ENCODE data around the gene ZNF862. TPM values are rescaled to one million over a fixed set of nuclear protein-coding genes. Genes with fewer than 3 reads are reported as not detected.
A peak's percentile ranks its signal among the peaks of the same experiment; 100 is the strongest.

The ZNF862 gene
- total and polyA plus RNA-seq, 7 experiments from 2014 or later, result 9.1 to 112 (median 39.0) TPM

DNA sequence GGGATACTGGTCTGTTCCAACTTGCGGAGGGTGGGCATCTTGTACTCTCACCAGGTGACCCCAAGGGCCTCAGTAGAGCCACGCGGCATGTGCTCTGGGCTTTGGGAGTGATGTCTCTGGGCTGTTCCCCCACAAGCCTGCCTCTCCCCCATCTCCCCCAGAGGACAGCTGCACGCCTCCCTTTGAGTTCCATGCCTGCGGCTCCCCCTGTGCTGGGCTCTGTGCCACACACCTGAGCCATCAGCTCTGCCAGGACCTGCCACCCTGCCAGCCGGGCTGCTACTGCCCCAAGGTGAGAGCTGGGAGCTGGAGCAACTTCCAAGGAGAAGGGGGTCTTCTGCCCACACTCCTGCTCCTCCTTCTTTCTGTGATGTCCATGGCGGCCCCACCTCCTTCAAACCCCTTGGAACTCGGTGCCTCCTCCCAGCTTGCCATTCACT is 15.0 kb upstream of the ZNF862 start:
- H3K4me3 Mint-ChIP-seq, result no peak overlapping the region
- no peaks in the 10 kb centered on the region for H3K27me3 Mint-ChIP-seq
- no peaks in the 10 kb centered on the region for H3K36me3 Mint-ChIP-seq
- no peak overlapping the region for H3K4me3 ChIP-seq (ENCODE audit: low read length)
- CTCF ChIA-PET, result no interaction called here
- no peaks in the 10 kb centered on the region for H3K4me1 ChIP-seq (ENCODE audit: control insufficient read depth in 2 of 2, insufficient read depth in 2 of 2, low read length in 2 of 2)
- H3K36me3 ChIP-seq (ENCODE audit: control insufficient read depth in 2 of 3, insufficient read depth in 3 of 3, low read length in 3 of 3), result no peaks in the 10 kb centered on the region
- H3K9me3 ChIP-seq (ENCODE audit: control insufficient read depth in 2 of 3, low read length in 3 of 3), result no peaks in the 10 kb centered on the region
- H3K27me3 ChIP-seq (ENCODE audit: control insufficient read depth in 2 of 2, insufficient read depth in 2 of 2, low read length in 2 of 2), result no peaks in the 10 kb centered on the region
- no peak for DNase-seq
- no peaks in the 10 kb centered on the region for H3K9me3 Mint-ChIP-seq
- POLR2A ChIA-PET, result no interaction called here
- no peak for ATAC-seq
- intact Hi-C loops (cut with micrococcal nuclease), result no loop called here
- H3K27ac ChIP-seq (ENCODE audit: low read depth, low read length), result no peak overlapping the region
- H3K27ac Mint-ChIP-seq, result no peak overlapping the region
- no peaks in the 10 kb centered on the region for H3K4me1 Mint-ChIP-seq

DNA sequence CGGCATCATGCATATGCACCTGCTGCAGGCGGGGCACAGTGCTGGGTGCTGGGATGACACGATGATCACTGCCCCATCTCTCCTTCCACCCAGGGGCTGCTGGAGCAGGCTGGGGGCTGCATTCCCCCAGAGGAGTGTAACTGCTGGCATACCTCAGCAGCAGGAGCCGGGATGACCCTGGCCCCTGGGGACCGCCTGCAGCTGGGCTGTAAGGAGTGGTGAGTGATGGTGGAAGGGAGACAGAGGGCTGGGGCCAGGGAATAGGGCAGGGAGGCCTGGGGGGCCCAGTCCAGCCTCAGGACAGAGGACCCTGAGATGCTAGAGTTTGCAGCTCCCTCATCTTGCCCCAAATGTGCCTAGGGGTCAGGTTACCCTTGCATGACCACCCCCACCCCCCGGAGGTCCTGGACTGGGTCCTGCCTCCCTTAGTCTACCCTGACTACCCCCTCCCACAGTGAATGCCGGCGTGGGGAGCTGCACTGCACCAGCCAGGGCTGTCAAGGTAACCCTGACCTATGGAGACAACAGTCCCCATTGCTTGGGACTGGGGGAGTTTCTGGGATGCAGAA is 14.5 kb upstream of the ZNF862 start:
- DNase-seq (no peak), ATAC-seq (no peak)
- no peaks in the 10 kb centered on the region for H3K36me3 Mint-ChIP-seq
- intact Hi-C loops (cut with micrococcal nuclease), result no loop called here
- no peaks in the 10 kb centered on the region for H3K9me3 Mint-ChIP-seq
- Histone ChIP-seq H3K4me3 (ENCODE audit: low read length) (no peak overlapping the region), H3K4me1 (ENCODE audit: control insufficient read depth in 2 of 2, insufficient read depth in 2 of 2, low read length in 2 of 2) (no peaks in the 10 kb centered on the region), H3K9me3 (ENCODE audit: control insufficient read depth in 2 of 3, low read length in 3 of 3) (no peaks in the 10 kb centered on the region), H3K36me3 (ENCODE audit: control insufficient read depth in 2 of 3, insufficient read depth in 3 of 3, low read length in 3 of 3) (no peaks in the 10 kb centered on the region), H3K27me3 (ENCODE audit: control insufficient read depth in 2 of 2, insufficient read depth in 2 of 2, low read length in 2 of 2) (no peaks in the 10 kb centered on the region), H3K27ac (ENCODE audit: low read depth, low read length) (no peak overlapping the region)
- no peaks in the 10 kb centered on the region for H3K27me3 Mint-ChIP-seq
- H3K4me1 Mint-ChIP-seq, result no peaks in the 10 kb centered on the region
- ChIA-PET CTCF (no interaction called here), POLR2A (interaction anchor here (0.6 kb wide), 1 partner anchor 1582 kb away, joined by 3 read pairs; no protein-coding TSS in a partner anchor)
- no peak overlapping the region for H3K4me3 Mint-ChIP-seq
- no peak overlapping the region for H3K27ac Mint-ChIP-seq

DNA sequence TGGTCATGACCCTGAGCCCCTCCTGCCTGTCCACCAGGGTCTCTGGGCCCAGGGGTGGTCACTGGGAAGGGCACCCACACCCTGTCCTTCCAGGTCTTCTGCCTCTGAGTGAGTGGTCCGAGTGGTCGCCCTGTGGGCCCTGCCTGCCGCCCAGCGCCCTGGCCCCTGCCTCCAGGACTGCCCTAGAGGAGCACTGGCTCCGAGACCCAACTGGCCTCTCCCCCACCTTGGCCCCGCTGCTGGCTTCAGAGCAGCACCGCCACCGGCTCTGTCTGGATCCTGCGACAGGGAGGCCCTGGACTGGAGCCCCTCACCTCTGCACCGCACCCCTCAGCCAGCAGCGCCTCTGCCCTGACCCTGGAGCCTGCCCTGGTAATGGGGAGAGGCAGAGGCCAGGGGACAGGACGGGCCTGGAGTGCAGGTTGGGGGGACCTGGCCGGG is 13.9 kb upstream of the ZNF862 start:
- Histone ChIP-seq H3K27ac (ENCODE audit: low read depth, low read length) (no peak overlapping the region), H3K4me3 (ENCODE audit: low read length) (no peak overlapping the region), H3K4me1 (ENCODE audit: control insufficient read depth in 2 of 2, insufficient read depth in 2 of 2, low read length in 2 of 2) (no peaks in the 10 kb centered on the region), H3K9me3 (ENCODE audit: control insufficient read depth in 2 of 3, low read length in 3 of 3) (no peaks in the 10 kb centered on the region), H3K36me3 (ENCODE audit: control insufficient read depth in 2 of 3, insufficient read depth in 3 of 3, low read length in 3 of 3) (no peaks in the 10 kb centered on the region), H3K27me3 (ENCODE audit: control insufficient read depth in 2 of 2, insufficient read depth in 2 of 2, low read length in 2 of 2) (no peaks in the 10 kb centered on the region)
- ChIA-PET POLR2A (interaction anchor here (0.6 kb wide), 1 partner anchor 1582 kb away, joined by 3 read pairs; no protein-coding TSS in a partner anchor), CTCF (no interaction called here)
- intact Hi-C loops (cut with micrococcal nuclease), result no loop called here
- ATAC-seq (no peak), DNase-seq (no peak)
- no peaks in the 10 kb centered on the region for H3K9me3 Mint-ChIP-seq
- H3K27ac Mint-ChIP-seq, result peak overlapping the region in 1 of 9 donors; percentile 59
- H3K4me1 Mint-ChIP-seq, result no peaks in the 10 kb centered on the region
- H3K36me3 Mint-ChIP-seq, result no peaks in the 10 kb centered on the region
- H3K4me3 Mint-ChIP-seq, result no peak overlapping the region
- no peaks in the 10 kb centered on the region for H3K27me3 Mint-ChIP-seq

DNA sequence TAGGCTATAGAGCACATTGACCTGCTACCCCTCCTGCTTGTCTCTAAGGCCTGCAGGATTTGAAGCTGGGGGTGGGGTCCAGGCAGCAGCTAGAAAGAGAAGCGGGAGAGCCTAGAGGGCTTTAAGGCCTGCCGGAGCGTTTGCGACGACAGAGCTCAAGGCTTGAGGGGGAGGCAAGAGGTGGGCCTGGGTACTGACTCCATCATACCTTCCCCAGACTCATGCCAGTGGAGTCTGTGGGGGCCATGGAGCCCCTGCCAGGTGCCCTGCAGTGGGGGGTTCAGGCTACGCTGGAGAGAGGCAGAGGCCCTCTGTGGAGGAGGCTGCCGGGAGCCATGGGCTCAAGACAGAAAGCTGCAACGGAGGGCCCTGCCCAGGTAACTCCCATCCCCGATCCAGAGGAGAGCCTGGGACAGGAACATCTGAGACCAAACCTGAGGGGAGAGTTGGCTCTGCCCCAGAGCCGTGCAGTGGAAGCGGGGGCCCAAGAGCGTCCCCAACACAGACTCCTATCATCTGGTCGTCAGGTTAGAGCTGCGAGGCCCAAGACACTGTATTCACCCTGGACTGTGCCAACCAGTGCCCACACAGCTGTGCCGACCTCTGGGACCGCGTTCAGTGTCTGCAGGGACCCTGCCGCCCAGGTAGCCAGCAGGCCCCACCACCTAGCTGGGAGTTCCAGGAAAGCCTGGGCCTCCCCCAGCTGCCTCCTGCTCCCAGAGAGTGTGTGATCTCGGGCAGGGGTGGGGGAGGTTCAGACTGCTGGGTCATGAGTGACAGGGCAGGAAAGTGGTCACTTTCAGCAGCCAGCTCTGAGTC is 13.2 kb upstream of the ZNF862 start:
- no peaks in the 10 kb centered on the region for H3K27me3 Mint-ChIP-seq
- Histone ChIP-seq H3K4me3 (ENCODE audit: low read length) (no peak overlapping the region), H3K4me1 (ENCODE audit: control insufficient read depth in 2 of 2, insufficient read depth in 2 of 2, low read length in 2 of 2) (no peaks in the 10 kb centered on the region), H3K27me3 (ENCODE audit: control insufficient read depth in 2 of 2, insufficient read depth in 2 of 2, low read length in 2 of 2) (no peaks in the 10 kb centered on the region), H3K27ac (ENCODE audit: low read depth, low read length) (no peak overlapping the region), H3K36me3 (ENCODE audit: control insufficient read depth in 2 of 3, insufficient read depth in 3 of 3, low read length in 3 of 3) (no peaks in the 10 kb centered on the region), H3K9me3 (ENCODE audit: control insufficient read depth in 2 of 3, low read length in 3 of 3) (no peaks in the 10 kb centered on the region)
- ChIA-PET POLR2A (no interaction called here), CTCF (no interaction called here)
- H3K9me3 Mint-ChIP-seq, result no peaks in the 10 kb centered on the region
- no peak overlapping the region for H3K4me3 Mint-ChIP-seq
- ATAC-seq, result no peak
- intact Hi-C loops (cut with micrococcal nuclease), result no loop called here
- H3K36me3 Mint-ChIP-seq, result no peaks in the 10 kb centered on the region
- H3K4me1 Mint-ChIP-seq, result no peaks in the 10 kb centered on the region
- H3K27ac Mint-ChIP-seq, result peak overlapping the region in 1 of 9 donors; percentile 59
- no peak for DNase-seq

DNA sequence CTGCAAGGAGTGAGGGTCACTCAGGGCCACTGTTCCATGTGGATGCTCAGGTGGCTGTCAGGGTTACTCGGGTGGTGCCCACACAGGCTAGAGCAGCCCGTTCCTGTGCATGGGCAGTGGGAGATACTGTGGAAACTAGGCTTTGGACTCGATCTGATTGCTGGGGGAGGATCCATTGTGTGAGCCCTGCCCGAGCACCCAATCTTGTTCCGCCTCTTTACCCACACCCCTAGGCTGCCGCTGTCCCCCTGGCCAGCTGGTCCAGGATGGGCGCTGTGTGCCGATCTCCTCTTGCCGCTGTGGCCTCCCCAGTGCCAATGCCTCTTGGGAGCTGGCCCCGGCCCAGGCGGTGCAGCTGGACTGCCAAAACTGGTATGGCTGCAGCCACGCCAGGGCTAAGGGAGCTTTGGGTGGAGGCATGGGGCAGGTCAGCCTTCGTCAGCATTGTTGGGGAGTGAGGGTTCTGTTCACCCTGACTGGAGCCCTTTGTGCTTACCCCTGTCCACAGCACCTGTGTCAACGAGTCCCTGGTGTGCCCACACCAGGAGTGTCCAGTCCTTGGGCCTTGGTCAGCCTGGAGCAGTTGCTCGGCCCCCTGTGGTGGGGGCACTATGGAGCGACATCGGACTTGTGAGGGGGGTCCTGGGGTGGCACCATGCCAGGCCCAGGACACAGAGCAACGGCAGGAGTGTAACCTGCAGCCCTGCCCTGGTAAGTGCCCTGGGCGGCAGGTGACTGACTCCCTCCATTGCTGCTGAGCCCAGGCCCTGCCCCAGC is 12.4 kb upstream of the ZNF862 start:
- Mint-ChIP-seq H3K36me3 (no peaks in the 10 kb centered on the region), H3K4me1 (peaks cover 0 to 3% (median 0%) of the 10 kb centered on the region in 7 donors), H3K4me3 (no peak overlapping the region), H3K27me3 (peaks cover 0 to 4% (median 0%) of the 10 kb centered on the region in 5 donors), H3K27ac (no peak overlapping the region), H3K9me3 (no peaks in the 10 kb centered on the region)
- H3K36me3 ChIP-seq (ENCODE audit: control insufficient read depth in 2 of 3, insufficient read depth in 3 of 3, low read length in 3 of 3), result no peaks in the 10 kb centered on the region
- CTCF ChIA-PET, result no interaction called here
- DNase-seq, result no peak
- no peaks in the 10 kb centered on the region for H3K9me3 ChIP-seq (ENCODE audit: control insufficient read depth in 2 of 3, low read length in 3 of 3)
- POLR2A ChIA-PET, result no interaction called here
- no peaks in the 10 kb centered on the region for H3K4me1 ChIP-seq (ENCODE audit: control insufficient read depth in 2 of 2, insufficient read depth in 2 of 2, low read length in 2 of 2)
- no peak overlapping the region for H3K27ac ChIP-seq (ENCODE audit: low read depth, low read length)
- intact Hi-C loops (cut with micrococcal nuclease), result no loop called here
- H3K27me3 ChIP-seq (ENCODE audit: control insufficient read depth in 2 of 2, insufficient read depth in 2 of 2, low read length in 2 of 2), result no peaks in the 10 kb centered on the region
- H3K4me3 ChIP-seq (ENCODE audit: low read length), result no peak overlapping the region
- ATAC-seq, result peak; percentile 9

DNA sequence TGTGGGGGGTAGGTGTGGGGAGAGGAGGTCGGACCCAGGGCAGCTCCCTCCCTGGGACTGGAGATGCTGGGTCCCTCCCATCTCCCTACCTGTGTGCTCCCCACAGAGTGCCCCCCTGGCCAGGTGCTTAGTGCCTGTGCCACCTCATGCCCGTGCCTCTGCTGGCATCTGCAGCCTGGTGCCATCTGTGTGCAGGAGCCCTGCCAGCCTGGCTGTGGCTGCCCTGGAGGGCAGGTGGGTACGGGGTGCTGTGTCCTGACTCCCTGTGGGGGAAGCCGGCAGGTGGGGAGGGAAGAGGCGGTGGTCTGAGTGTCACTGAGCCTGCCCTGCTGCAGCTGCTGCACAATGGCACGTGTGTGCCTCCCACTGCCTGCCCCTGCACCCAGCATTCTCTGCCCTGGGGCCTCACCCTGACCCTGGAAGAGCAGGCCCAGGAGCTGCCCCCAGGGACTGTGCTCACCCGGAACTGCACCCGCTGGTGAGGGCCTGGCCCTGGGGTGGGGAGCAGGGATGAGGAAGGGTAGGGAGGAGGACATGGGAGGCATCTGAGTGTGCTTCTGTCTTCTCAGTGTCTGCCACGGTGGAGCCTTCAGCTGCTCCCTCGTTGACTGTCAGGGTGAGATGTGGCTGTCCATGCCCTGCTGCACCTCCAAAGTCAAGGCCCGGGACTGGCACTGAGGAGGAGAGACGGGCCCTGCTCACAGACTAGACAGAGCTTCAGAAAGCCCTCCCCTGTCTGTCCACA is 11.7 kb upstream of the ZNF862 start:
- H3K4me1 ChIP-seq (ENCODE audit: control insufficient read depth in 2 of 2, insufficient read depth in 2 of 2, low read length in 2 of 2), result no peaks in the 10 kb centered on the region
- no peaks in the 10 kb centered on the region for H3K27me3 ChIP-seq (ENCODE audit: control insufficient read depth in 2 of 2, insufficient read depth in 2 of 2, low read length in 2 of 2)
- ChIA-PET POLR2A (no interaction called here), CTCF (no interaction called here)
- no peaks in the 10 kb centered on the region for H3K36me3 ChIP-seq (ENCODE audit: control insufficient read depth in 2 of 3, insufficient read depth in 3 of 3, low read length in 3 of 3)
- no peak overlapping the region for H3K4me3 ChIP-seq (ENCODE audit: low read length)
- Mint-ChIP-seq H3K27me3 (peaks cover 0 to 6% (median 0%) of the 10 kb centered on the region in 5 donors), H3K4me1 (peaks cover 0 to 3% (median 0%) of the 10 kb centered on the region in 7 donors), H3K9me3 (no peaks in the 10 kb centered on the region), H3K27ac (no peak overlapping the region), H3K36me3 (no peaks in the 10 kb centered on the region), H3K4me3 (no peak overlapping the region)
- ATAC-seq, result no peak
- intact Hi-C loops (cut with micrococcal nuclease), result no loop called here
- no peaks in the 10 kb centered on the region for H3K9me3 ChIP-seq (ENCODE audit: control insufficient read depth in 2 of 3, low read length in 3 of 3)
- no peak for DNase-seq
- H3K27ac ChIP-seq (ENCODE audit: low read depth, low read length), result no peak overlapping the region
